Bronchus fibroblast of lung (primary cell): ENCODE results near the gene ATF5. TPM values are rescaled to one million over a fixed set of nuclear protein-coding genes. Genes with fewer than 3 reads are reported as not detected.

Source experiments
- total RNA-seq: library from RNA; depleted of rRNA; stranded (reverse); fragments of >200 nt; gene quantifications from 2 replicates; pipeline ENCODE4 v1.2.3, GENCODE V29; 2015

The ATF5 gene, protein sequence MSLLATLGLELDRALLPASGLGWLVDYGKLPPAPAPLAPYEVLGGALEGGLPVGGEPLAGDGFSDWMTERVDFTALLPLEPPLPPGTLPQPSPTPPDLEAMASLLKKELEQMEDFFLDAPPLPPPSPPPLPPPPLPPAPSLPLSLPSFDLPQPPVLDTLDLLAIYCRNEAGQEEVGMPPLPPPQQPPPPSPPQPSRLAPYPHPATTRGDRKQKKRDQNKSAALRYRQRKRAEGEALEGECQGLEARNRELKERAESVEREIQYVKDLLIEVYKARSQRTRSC
- total RNA-seq = 17.0 and 18.6 TPM in 2 replicates

DNA sequence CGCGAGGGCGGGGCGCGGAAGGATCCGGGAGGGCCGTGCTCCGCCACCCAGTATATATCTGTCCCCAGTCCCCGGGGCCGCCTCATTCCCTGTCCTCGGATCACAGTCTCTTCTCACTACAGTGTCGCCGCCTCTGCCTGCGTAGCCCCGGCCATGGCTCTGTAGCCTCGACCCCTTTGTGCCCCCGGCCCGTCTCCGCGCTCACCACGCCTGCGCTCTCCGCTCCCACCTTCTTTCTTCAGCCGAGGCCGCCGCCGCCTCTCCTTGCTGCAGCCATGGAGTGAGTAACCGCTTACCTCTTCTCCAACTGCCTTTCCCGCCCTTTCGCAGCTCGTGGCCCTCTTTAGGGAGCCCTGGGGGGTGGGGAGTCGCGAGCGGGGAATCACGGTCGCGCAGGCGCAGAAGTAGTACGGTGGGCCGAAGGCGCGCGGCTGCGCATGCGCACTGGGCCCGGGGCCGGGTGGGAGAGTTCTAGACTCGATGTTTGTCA is at the start of gene ATF5, which contains the start of gene NUP62:
Gene ATF5 (plus strand): TSS at position 85 of the 490 bp plus-strand sequence. CDS start 1,646 bp downstream, outside the sequence.
Gene NUP62 (minus strand): TSS at position 384 of the 490 bp plus-strand sequence. CDS start 19,697 bp downstream, outside the sequence.

DNA sequence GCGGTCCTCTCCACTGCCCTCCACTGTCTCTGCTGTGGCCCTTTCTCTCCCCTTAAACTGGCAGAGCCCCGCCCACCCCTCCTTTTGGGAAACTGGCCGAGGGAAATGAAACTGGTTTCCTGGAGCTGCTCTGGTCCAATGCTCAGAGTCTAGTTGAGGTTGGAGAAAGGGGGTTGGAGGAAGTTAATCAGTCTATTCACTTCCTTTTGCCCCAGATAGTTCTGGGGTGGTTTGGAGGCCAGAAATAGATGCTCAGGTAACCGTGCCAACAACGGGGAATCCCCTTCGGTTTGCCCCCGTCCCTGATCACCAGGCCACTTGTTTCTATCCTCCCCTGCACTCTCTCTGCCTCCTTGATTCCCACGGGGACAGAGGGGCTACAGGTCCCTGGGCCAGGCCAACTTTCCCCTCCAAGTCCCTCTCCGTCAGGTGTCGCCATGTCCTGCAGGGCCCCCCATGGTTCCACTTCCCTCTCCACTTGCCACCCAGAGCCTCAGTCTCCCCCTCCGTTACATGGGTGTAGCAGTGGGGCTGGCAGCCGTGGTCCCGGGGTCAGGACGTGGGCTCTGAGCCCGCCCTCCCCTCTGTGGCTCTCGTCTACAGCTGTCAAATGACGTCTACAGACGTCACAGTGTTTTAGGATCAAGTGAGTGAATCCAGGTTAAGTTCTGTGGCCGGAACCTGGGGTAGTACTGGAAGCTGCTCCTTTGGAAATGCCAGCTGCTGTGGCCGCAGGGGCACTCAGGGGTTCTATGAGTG is 32.0 kb upstream of the ATF5 start, which contains the start of gene IL4I1:
Gene IL4I1 (minus strand): TSS at position 25 of the 759 bp plus-strand sequence. CDS start 727 bp downstream, outside the sequence.

DNA sequence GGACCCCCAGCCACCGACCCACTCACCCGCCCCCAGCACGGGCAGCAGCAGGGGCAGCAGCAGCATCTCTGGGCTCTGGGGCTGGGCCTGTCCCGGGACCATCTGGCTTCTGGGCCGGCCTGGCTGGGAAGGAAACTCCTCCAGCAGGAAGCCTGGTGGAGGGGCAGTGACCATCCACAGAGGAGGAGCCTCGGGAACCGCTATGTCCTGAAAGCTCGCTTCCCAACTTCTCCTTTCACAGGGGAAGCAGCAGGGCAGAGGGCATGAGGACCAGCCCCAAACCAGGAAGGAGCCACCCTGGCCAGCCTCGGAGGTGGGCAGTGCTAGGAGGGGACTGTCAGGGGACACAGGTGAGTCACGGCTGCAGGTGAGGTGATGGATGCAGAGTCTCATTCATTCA is 32.0 kb downstream of the ATF5 start, which contains the start of gene SIGLEC11:
Gene SIGLEC11 (minus strand): TSS at position 193 of the 400 bp plus-strand sequence. CDS start 91 bp downstream, at position 102.

Other genes with a start within 250 kb of the ATF5 start
- gene ADM5, start 239.6 kb upstream of the ATF5 start, total RNA-seq = 0.67 and 0.74 TPM in 2 replicates
- 17.7 and 19.3 TPM in 2 replicates for gene CPT1C, start 238.1 kb upstream of the ATF5 start, total RNA-seq
- gene TSKS, start 165.9 kb upstream of the ATF5 start, total RNA-seq = not detected in 2 replicates
- gene AP2A1, start 162.2 kb upstream of the ATF5 start, total RNA-seq = 136 and 142 TPM in 2 replicates
- 30.1 and 31.8 TPM in 2 replicates for gene FUZ, start 115.9 kb upstream of the ATF5 start, total RNA-seq
- 28.4 and 28.7 TPM in 2 replicates for gene MED25, start 110.9 kb upstream of the ATF5 start, total RNA-seq
- gene PTOV1, start 78.0 kb upstream of the ATF5 start, total RNA-seq = 96.3 and 103 TPM in 2 replicates
- gene PNKP, start 61.6 kb upstream of the ATF5 start, total RNA-seq = 45.2 and 49.8 TPM in 2 replicates
- 32.9 and 33.5 TPM in 2 replicates for gene AKT1S1, start 51.9 kb upstream of the ATF5 start, total RNA-seq
- gene TBC1D17, start 51.5 kb upstream of the ATF5 start, total RNA-seq = 26.3 and 26.6 TPM in 2 replicates
- gene IL4I1, start 32.3 kb upstream of the ATF5 start, total RNA-seq = 0.17 and 0.30 TPM in 2 replicates
- 57.1 and 57.3 TPM in 2 replicates for gene NUP62, start 299 bp downstream of the ATF5 start, total RNA-seq
- not detected in 2 replicates for gene SIGLEC11, start 32.0 kb downstream of the ATF5 start, total RNA-seq
- gene VRK3, start 96.2 kb downstream of the ATF5 start, total RNA-seq = 25.9 and 28.2 TPM in 2 replicates
- 5.4 TPM in 2 replicates for gene ZNF473, start 96.8 kb downstream of the ATF5 start, total RNA-seq
- not detected in 2 replicates for gene IZUMO2, start 234.1 kb downstream of the ATF5 start, total RNA-seq